Lower leg skin (tissue), 4 donors: ENCODE data around the gene CMTM3. TPM values are rescaled to one million over a fixed set of nuclear protein-coding genes. Genes with fewer than 3 reads are reported as not detected.
"Not testable (repeated sequence)": the region's sequence is repeated elsewhere in the genome, so short reads cannot be mapped to it uniquely, and the experiment has no call there.

Experiments
- DNase-seq, 2 donors: peaks; one replicate each; pipeline ENCODE4 v3.0.0-alpha.2; 2019; ENCODE audit warnings: low spot score in 2 of 2
- H3K4me3 ChIP-seq: fragments of 200-600 bp; sonication (generic); 2 replicates; pipeline ENCODE4 v1.5.1; 2017; ENCODE audit warnings: mild to moderate bottlenecking, low read depth; ENCODE audit not compliant: poor library complexity, severe bottlenecking
- POLR2A ChIP-seq, 2 donors: fragments of 450-650 bp; IDR thresholded peaks; one replicate each; pipeline ENCODE4 v1.6.1; 2016 to 2017; ENCODE audit warnings: antibody characterized with exemption in 2 of 2, mild to moderate bottlenecking in 1 of 2, moderate library complexity in 1 of 2
- WGBS, 2 donors: methylation state at CpG; one replicate each; pipeline ENCODE4 v1.1.5; 2018; 5-methylcytosine and 5-hydroxymethylcytosine counted together
- intact Hi-C: fragments of 100-400 bp; cut with DNase I; formaldehyde crosslinking; loops from one replicate; pipeline ENCODE4 v1.15.0; 2023; ENCODE audit warnings: low total_unique reads
- total RNA-seq, 4 donors: library from RNA; depleted of rRNA; stranded (reverse); fragments of >200 nt; gene quantifications; one replicate each; pipeline ENCODE4 v1.1.0, GENCODE V29; 2016
- TF ChIP-seq, protein P1 (sequence below), 3 donors: fragments of 450-650 bp; IDR thresholded peaks; one replicate each; pipeline ENCODE4 v1.5.1; 2016; ENCODE audit warnings: antibody characterized with exemption in 3 of 3, mild to moderate bottlenecking in 3 of 3, moderate library complexity in 2 of 3

Gene CMTM3
- total RNA-seq, 4 donors from 2014 or later: 7.9 to 15.9 (median 10.0) TPM

GRCh38 chr16:66592814-66593213, 11.7 kb upstream of the CMTM3 start:
- WGBS, 2 donors: 92 to 99% methylated on average over 3 of the region's 3 CpGs
- TF ChIP-seq, protein P1, sequence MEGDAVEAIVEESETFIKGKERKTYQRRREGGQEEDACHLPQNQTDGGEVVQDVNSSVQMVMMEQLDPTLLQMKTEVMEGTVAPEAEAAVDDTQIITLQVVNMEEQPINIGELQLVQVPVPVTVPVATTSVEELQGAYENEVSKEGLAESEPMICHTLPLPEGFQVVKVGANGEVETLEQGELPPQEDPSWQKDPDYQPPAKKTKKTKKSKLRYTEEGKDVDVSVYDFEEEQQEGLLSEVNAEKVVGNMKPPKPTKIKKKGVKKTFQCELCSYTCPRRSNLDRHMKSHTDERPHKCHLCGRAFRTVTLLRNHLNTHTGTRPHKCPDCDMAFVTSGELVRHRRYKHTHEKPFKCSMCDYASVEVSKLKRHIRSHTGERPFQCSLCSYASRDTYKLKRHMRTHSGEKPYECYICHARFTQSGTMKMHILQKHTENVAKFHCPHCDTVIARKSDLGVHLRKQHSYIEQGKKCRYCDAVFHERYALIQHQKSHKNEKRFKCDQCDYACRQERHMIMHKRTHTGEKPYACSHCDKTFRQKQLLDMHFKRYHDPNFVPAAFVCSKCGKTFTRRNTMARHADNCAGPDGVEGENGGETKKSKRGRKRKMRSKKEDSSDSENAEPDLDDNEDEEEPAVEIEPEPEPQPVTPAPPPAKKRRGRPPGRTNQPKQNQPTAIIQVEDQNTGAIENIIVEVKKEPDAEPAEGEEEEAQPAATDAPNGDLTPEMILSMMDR (IDR thresholded peaks at IDR 0.05): no peak
- TF ChIP-seq POLR2A (IDR thresholded peaks at IDR 0.05): no peak
- no peak for DNase-seq
- intact Hi-C loops: no loop called here
- H3K4me3 ChIP-seq: no peak overlapping the region

GRCh38 chr16:66594739-66595138, 9.8 kb upstream of the CMTM3 start:
- intact Hi-C loops: no loop called here
- WGBS, 2 donors: 77 to 80% methylated on average over 7 of the region's 7 CpGs
- DNase-seq: no peak
- TF ChIP-seq, protein P1 (IDR thresholded peaks at IDR 0.05): no peak
- no peak for TF ChIP-seq POLR2A (IDR thresholded peaks at IDR 0.05)
- no peak overlapping the region for H3K4me3 ChIP-seq

- not testable (repeated sequence) for DNase-seq
Observed at GRCh38 chr16:66596559-66596958, 7.9 kb upstream of the CMTM3 start.

DNA sequence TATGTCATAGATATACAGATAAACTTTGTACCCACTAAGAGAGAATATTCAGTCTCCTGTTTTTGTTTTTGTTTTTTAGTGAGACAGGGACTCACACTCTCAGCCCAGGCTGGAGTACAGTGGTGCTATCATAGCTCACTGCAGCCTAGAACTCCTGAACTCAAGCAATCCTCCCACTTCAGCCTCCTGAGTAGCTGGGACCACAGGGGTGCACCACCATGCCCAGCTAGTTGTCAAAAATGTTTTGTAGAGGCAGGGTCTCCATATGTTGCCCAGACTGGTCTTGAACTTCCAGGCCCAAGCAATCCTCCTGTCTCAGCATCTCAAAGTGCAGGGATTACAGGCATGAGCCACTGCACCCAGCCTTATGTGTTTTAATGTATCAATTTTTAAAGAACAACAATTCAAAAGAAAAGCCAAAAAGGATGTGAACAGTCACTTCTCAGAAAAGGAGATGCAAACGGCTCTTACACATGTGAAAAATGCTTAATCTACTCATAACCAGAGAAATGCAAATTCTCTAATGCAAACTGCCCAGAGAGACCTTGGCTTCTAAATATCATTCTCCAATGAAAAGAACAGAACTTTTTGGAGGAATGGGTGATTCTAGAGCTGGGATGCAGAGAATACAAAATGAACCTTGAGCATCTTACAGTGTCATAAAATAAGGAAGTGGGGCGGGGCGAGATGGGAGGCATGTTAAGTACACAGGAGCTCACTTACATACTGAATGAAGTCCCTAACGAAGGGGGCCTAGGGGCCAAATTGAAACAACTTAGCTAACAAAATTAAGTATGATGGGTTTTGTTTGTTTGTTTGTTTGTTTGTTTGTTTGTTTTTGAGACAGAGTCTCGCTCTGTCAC, 7.3 kb upstream of the CMTM3 start:
- no peak overlapping the region for H3K4me3 ChIP-seq
- no peak for DNase-seq
- intact Hi-C loops: no loop called here
- 83 to 85% methylated on average over 5 of the region's 5 CpGs for WGBS, 2 donors
- no peak for TF ChIP-seq POLR2A (IDR thresholded peaks at IDR 0.05)
- TF ChIP-seq, protein P1 (IDR thresholded peaks at IDR 0.05): no peak

More at GRCh38 chr16:66596559-66596958, 7.9 kb upstream of the CMTM3 start:
- 97 to 99% methylated on average over 4 of the region's 4 CpGs for WGBS, 2 donors
- intact Hi-C loops, H3K4me3 ChIP-seq: not testable (repeated sequence)

DNA sequence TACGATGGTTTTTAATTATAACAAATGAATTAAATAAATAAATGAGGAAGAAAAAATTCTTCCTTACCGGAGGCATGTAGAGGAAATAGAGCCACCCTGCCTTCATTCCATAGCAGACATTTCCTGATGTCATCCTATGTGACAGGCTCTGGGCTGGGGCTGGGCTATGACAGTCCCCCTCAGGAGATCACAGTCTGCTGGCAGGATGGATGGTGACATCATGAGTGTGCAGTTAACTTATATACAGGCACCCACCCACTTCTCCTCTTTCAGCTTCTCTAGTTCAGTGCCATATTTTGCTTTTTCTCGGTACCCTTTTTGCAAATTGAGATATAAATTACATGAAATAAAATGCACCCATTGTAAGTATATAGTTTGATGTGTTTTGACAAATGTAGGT, 6.4 kb upstream of the CMTM3 start:
- DNase-seq: no peak
- WGBS, 2 donors: 76 to 82% methylated on average over 3 of the region's 3 CpGs
- TF ChIP-seq, protein P1 (IDR thresholded peaks at IDR 0.05): no peak
- TF ChIP-seq POLR2A (IDR thresholded peaks at IDR 0.05): no peak
- intact Hi-C loops: no loop called here
- H3K4me3 ChIP-seq: no peak overlapping the region

GRCh38 chr16:66599726-66600125, 4.8 kb upstream of the CMTM3 start:
- no peak for DNase-seq
- WGBS, 2 donors: 91% methylated on average over 4 of the region's 4 CpGs
- H3K4me3 ChIP-seq: no peak overlapping the region
- intact Hi-C loops: no loop called here
- no peak for TF ChIP-seq POLR2A (IDR thresholded peaks at IDR 0.05)
- TF ChIP-seq, protein P1 (IDR thresholded peaks at IDR 0.05): no peak
